ENCODE results near the gene TYRO3. TPM values are rescaled to one million over a fixed set of nuclear protein-coding genes. Genes with fewer than 3 reads are reported as not detected.
"Not testable (repeated sequence)": the region's sequence is repeated elsewhere in the genome, so short reads cannot be mapped to it uniquely, and the experiment has no call there.

TYRO3 gene
- total and polyA plus RNA-seq, 3 donors from 2014 or later: 99.0 to 156 (median 107) TPM

DNA sequence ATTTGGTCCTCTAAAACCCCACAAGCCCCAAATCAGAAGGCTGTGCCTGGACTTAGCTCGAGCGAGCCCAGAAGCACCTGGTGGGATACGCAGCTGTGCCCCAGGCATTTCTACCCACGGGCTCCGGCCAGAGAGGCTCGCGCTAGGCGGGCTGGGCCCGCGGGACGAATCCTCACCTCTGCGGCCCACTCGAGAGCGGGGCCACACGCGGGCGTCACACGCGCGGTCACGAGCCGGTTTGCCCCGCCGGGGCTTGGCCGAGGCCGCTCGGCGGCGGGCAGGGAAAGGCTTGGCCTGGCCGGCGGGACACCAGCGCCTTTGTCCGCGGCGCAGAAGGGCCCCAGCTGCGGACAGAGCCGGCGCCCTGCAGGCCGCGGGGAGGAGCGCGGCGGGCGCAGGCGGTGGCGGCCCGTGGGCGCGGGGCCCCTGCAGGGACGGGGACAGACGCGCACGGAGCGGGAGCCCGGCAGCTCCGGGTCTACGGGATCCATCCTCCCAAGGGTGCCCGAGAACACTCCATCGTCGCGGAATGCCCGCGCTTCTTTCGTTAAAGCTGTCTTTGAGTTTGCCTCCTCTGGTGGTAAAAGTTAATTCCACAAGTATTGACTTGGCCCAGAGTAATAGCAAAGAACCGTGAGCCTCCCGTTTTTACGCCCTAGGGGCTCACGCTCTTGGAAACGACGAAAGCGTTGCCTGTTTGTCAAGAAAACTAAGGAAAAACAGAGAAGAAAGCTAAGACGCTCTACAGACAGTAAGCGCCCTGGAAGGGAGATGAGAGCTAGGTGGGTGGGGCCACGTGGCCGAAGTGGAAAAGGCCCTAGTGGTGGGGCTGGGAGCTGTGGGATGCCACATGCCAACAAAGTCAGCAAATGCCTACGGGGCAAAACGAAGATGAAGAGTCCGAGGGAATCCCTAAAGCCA lies 26.4 kb downstream of the TYRO3 start:
- TF ChIP-seq, protein P1, sequence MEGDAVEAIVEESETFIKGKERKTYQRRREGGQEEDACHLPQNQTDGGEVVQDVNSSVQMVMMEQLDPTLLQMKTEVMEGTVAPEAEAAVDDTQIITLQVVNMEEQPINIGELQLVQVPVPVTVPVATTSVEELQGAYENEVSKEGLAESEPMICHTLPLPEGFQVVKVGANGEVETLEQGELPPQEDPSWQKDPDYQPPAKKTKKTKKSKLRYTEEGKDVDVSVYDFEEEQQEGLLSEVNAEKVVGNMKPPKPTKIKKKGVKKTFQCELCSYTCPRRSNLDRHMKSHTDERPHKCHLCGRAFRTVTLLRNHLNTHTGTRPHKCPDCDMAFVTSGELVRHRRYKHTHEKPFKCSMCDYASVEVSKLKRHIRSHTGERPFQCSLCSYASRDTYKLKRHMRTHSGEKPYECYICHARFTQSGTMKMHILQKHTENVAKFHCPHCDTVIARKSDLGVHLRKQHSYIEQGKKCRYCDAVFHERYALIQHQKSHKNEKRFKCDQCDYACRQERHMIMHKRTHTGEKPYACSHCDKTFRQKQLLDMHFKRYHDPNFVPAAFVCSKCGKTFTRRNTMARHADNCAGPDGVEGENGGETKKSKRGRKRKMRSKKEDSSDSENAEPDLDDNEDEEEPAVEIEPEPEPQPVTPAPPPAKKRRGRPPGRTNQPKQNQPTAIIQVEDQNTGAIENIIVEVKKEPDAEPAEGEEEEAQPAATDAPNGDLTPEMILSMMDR (IDR thresholded peaks at IDR 0.05): peak; percentile 27 to 50 (median 47)
- no peak for TF ChIP-seq POLR2A (IDR thresholded peaks at IDR 0.05)
- no peaks in the 10 kb centered on the region for H3K27me3 ChIP-seq
- DNase-seq: peak; percentile 73
- peak overlapping the region; percentile 59 to 91 for H3K27ac ChIP-seq
- intact Hi-C loops (cut with DNase I; ENCODE audit: low total_unique reads): no loop called here
- peak overlapping the region; percentile 45 to 53 for H3K4me3 ChIP-seq
- 2 to 3% methylated on average over 22 to 67 of the region's 78 CpGs for WGBS, 2 donors
- H3K9me3 ChIP-seq: no peaks in the 10 kb centered on the region
- peaks cover 6% of the 10 kb centered on the region for H3K4me1 ChIP-seq
- no peaks in the 10 kb centered on the region for H3K36me3 ChIP-seq (ENCODE audit: low read depth, missing control alignments)

DNA sequence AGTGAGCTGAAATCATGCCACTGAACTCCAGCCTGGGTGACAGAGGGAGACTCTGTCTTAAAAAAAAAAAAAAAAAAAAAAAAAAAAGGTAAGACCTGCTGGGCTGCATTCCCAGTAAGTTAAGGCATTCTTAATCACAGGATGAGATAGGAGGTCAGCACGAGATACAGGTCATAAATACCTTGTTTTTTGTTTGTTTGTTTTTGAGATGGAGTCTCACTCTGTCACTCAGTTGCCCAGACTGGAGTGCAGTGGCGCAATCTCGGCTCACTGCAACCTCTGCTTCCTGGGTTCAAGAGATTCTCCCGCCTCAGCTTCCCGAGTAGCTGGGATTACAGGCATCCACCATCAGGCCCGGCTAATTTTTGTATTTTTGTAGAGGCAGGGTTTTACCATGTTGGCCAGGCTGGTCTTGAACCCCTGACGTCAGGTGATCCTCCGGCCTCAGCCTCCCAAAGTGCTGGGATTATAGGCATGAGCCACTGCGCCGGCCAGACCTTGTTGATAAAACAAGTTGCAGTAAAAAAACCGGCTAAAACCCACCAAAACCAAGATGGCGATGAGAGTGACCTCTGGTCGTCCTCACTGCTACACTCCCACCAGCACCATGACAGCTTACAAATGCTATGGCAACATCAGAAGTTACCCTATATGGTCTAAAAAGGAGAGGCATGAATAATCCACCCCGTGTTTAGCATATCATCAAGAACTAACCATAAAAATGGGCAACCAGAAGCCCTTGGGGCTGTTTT lies 27.7 kb downstream of the TYRO3 start:
- H3K4me3 ChIP-seq; H3K9me3 ChIP-seq; H3K27ac ChIP-seq; H3K36me3 ChIP-seq (ENCODE audit: low read depth, missing control alignments); intact Hi-C loops (cut with DNase I; ENCODE audit: low total_unique reads); H3K4me1 ChIP-seq; DNase-seq; H3K27me3 ChIP-seq: not testable (repeated sequence)
- WGBS, 2 donors: 87 to 94% methylated on average over 13 to 14 of the region's 14 CpGs

DNA sequence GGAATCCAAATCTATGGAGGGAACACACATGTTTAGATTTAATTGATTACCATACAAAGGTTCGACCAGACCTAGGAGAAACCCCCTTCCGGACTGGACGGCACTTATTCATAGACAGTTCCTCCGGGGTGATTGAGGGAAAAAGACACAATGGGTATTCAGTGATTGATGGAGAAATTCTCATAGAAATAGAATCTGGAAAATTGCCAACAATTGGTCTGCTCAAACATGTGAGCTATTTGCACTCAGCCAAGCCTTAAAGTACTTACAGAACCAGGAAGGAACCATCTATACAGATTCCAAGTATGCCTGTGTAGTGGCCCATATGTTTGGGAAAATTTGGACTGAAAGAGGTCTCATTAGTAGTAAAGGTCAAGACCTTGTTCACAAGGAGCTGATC lies 30.0 kb downstream of the TYRO3 start:
- DNase-seq; H3K27me3 ChIP-seq; H3K4me3 ChIP-seq; H3K4me1 ChIP-seq; H3K27ac ChIP-seq; H3K36me3 ChIP-seq (ENCODE audit: low read depth, missing control alignments); H3K9me3 ChIP-seq; intact Hi-C loops (cut with DNase I; ENCODE audit: low total_unique reads): not testable (repeated sequence)
- WGBS, 2 donors: 68 to 85% methylated on average over 4 of the region's 4 CpGs

DNA sequence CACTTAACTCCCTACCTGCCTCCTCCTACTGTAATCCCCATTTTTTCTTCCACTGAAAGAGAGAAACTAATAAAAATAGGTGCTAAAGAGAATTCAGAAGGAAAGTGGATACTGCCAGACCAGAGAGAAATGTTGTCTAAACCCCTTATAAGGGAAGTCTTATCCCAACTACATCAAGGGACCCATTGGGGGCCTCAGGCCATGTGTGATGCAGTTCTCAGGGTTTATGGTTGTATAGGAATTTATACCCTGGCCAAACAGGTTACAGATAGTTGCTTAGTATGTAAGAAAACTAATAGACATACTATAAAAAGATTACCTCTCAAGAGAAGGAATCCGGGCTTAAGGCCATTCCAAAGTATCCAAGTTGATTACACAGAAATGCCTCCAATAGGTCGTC lies 30.6 kb downstream of the TYRO3 start:
- DNase-seq; H3K36me3 ChIP-seq (ENCODE audit: low read depth, missing control alignments); H3K27me3 ChIP-seq; H3K4me3 ChIP-seq; intact Hi-C loops (cut with DNase I; ENCODE audit: low total_unique reads); H3K4me1 ChIP-seq; H3K9me3 ChIP-seq; H3K27ac ChIP-seq: not testable (repeated sequence)
- WGBS, 2 donors: 69 to 87% methylated on average over 2 of the region's 2 CpGs

DNA sequence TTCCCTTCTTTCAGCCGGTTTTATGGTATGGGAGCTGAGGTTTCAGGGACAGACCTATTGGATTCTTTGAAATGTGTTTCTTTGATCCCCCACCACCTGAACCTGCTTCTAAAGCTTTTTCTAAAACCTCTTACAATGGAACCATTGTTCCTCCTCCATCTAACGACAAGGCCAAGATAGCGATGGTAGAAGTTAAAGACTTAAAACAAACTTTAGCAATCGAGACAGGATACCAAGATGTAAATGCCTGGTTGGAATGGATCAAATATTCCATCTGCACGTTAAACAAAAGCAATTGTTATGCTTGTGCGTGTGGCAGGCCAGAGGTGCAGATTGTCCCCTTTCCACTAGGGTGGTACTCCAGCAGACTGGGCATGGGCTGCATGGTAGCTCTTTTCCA lies 32.2 kb downstream of the TYRO3 start:
- intact Hi-C loops (cut with DNase I; ENCODE audit: low total_unique reads); H3K9me3 ChIP-seq; DNase-seq; H3K27me3 ChIP-seq; H3K36me3 ChIP-seq (ENCODE audit: low read depth, missing control alignments); H3K4me3 ChIP-seq; H3K4me1 ChIP-seq; H3K27ac ChIP-seq: not testable (repeated sequence)
- 69 to 77% methylated on average over 6 of the region's 6 CpGs for WGBS, 2 donors

DNA sequence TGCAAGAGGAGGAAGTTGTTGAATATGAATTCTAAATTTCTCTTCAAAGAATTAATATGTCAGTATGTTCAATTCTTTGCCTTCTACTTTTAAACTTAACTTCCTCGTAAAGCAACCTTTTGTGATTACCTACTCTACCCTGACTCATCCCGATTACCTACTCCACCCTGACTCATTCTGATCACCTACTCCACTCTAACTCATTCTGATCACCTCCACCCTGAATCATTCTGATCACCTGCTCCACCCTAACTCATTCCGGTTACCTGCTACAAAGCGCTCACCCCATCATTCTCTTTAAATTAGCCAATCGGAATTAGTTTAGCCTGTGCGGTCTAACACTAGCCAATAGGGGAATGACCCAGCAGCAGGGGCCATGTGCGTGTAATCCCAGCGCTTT lies 33.7 kb downstream of the TYRO3 start:
- DNase-seq; H3K9me3 ChIP-seq; H3K27me3 ChIP-seq; H3K27ac ChIP-seq; H3K4me1 ChIP-seq; intact Hi-C loops (cut with DNase I; ENCODE audit: low total_unique reads); H3K36me3 ChIP-seq (ENCODE audit: low read depth, missing control alignments); H3K4me3 ChIP-seq: not testable (repeated sequence)
- 70 to 89% methylated on average over 8 of the region's 8 CpGs for WGBS, 2 donors

Measured in testis (tissue), 3 donors.